ENCODE results near the gene TEAD1. TPM values are rescaled to one million over a fixed set of nuclear protein-coding genes. Genes with fewer than 3 reads are reported as not detected.

Gene TEAD1
- total and polyA plus RNA-seq, 9 of the 15 experiments (the other 6 are each of a cell fraction or from before 2014, with no cell fraction given) = 1.7 to 17.7 (median 10.8) TPM

DNA sequence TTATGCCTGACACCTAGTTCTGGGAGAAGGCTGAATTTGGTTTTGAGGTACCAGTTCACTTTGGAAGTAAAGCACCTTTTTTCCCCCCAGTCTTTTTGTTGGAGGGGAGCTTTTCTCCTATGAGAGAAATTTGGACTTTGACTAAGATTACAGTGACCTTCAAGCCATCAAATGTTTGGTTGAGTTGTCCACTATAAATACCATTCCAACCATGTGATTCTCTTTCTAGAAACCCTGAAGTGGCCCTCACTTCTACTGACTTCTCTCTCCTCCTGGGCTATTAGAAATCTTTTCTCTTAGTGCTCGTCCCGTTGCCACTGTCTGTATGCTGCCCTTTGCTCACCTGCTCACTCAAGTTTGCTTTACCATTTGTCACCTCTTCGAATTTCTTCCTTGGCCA is 82.6 kb downstream of the TEAD1 start:
- no peak overlapping the region for H3K27ac ChIP-seq (ENCODE audit: extremely low read depth, low read depth, low read length)
- peaks cover 3% of the 10 kb centered on the region; the same call in 2 of the 3 replicates for H3K79me2 ChIP-seq (ENCODE audit: control insufficient read depth, insufficient read depth, low read length)
- no peaks in the 10 kb centered on the region for H3K9me3 ChIP-seq (replicated peaks; ENCODE audit: control insufficient read depth, insufficient read depth, low read depth, low read length)
- DNase-seq (ENCODE audit: extremely low read depth in 1 of 4, low spot score in 3 of 4) = no peak
- H3K9me1 ChIP-seq (ENCODE audit: control insufficient read depth, insufficient read depth, low read length) = no peaks in the 10 kb centered on the region
- no peaks in the 10 kb centered on the region for H3K27me3 ChIP-seq (ENCODE audit: control insufficient read depth in 2 of 2, insufficient read depth in 2 of 2, low read length in 2 of 2)
- WGBS (ENCODE audit: insufficient coverage, low coverage, missing lambda C conversion rate) = 53% methylated on average over 3 of the region's 3 CpGs
- no peak overlapping the region for H2AFZ ChIP-seq (ENCODE audit: low read depth, low read length)
- ATAC-seq = no peak
- no peaks in the 10 kb centered on the region for H3K36me3 ChIP-seq (ENCODE audit: control insufficient read depth, insufficient read depth, low read length)
- no peak overlapping the region for H3K4me3 ChIP-seq
- CTCF ChIA-PET (ENCODE audit: low intra/inter-chr PET ratio) = no interaction called here
- TF ChIP-seq PHB2 (IDR thresholded peaks at IDR 0.05; ENCODE audit: low read depth) (no peak), ZNF436 (CRISPR knock-in tag; IDR thresholded peaks at IDR 0.05) (no peak), HDAC2 (IDR thresholded peaks at IDR 0.05) (no peak), HNRNPL (IDR thresholded peaks at IDR 0.05; ENCODE audit: low read depth, low read length) (no peak), ZNF584 (CRISPR knock-in tag; IDR thresholded peaks at IDR 0.05; ENCODE audit: low read depth) (no peak), BRF1 (IDR thresholded peaks at IDR 0.05; ENCODE audit: borderline replicate concordance, extremely low read depth, insufficient read length) (no peak), PYGO2 (tag; IDR thresholded peaks at IDR 0.05) (no peak), SMC3 (conservative IDR thresholded peaks at IDR 0.05; ENCODE audit: insufficient read depth, low read depth, low read length) (no peak), RFX1 (IDR thresholded peaks at IDR 0.05) (no peak)
- TF ChIP-seq, protein P1, sequence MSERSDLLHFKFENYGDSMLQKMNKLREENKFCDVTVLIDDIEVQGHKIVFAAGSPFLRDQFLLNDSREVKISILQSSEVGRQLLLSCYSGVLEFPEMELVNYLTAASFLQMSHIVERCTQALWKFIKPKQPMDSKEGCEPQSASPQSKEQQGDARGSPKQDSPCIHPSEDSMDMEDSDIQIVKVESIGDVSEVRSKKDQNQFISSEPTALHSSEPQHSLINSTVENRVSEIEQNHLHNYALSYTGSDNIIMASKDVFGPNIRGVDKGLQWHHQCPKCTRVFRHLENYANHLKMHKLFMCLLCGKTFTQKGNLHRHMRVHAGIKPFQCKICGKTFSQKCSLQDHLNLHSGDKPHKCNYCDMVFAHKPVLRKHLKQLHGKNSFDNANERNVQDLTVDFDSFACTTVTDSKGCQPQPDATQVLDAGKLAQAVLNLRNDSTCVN (CRISPR knock-in tag; IDR thresholded peaks at IDR 0.05) = no peak
- TF ChIP-seq, protein P2, sequence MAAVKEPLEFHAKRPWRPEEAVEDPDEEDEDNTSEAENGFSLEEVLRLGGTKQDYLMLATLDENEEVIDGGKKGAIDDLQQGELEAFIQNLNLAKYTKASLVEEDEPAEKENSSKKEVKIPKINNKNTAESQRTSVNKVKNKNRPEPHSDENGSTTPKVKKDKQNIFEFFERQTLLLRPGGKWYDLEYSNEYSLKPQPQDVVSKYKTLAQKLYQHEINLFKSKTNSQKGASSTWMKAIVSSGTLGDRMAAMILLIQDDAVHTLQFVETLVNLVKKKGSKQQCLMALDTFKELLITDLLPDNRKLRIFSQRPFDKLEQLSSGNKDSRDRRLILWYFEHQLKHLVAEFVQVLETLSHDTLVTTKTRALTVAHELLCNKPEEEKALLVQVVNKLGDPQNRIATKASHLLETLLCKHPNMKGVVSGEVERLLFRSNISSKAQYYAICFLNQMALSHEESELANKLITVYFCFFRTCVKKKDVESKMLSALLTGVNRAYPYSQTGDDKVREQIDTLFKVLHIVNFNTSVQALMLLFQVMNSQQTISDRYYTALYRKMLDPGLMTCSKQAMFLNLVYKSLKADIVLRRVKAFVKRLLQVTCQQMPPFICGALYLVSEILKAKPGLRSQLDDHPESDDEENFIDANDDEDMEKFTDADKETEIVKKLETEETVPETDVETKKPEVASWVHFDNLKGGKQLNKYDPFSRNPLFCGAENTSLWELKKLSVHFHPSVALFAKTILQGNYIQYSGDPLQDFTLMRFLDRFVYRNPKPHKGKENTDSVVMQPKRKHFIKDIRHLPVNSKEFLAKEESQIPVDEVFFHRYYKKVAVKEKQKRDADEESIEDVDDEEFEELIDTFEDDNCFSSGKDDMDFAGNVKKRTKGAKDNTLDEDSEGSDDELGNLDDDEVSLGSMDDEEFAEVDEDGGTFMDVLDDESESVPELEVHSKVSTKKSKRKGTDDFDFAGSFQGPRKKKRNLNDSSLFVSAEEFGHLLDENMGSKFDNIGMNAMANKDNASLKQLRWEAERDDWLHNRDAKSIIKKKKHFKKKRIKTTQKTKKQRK (IDR thresholded peaks at IDR 0.05; ENCODE audit: borderline replicate concordance, low read depth, low read length) = no peak
- TF ChIP-seq, protein P3, sequence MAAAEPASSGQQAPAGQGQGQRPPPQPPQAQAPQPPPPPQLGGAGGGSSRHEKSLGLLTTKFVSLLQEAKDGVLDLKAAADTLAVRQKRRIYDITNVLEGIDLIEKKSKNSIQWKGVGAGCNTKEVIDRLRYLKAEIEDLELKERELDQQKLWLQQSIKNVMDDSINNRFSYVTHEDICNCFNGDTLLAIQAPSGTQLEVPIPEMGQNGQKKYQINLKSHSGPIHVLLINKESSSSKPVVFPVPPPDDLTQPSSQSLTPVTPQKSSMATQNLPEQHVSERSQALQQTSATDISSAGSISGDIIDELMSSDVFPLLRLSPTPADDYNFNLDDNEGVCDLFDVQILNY (CRISPR knock-in tag; IDR thresholded peaks at IDR 0.05) = no peak
- BruUV-seq (replicated peaks) = no TSS peak
- in situ Hi-C loops (cut with MboI) = no loop called here
- no peak overlapping the region for H3K9ac ChIP-seq (ENCODE audit: insufficient read depth in 1 of 2, low read depth in 2 of 2, low read length in 2 of 2)
- POLR2A ChIA-PET = interaction anchor here (0.6 to 2.9 kb wide), 2 partner anchors 11 to 59 kb away, joined by 3 to 11 read pairs; no protein-coding TSS in a partner anchor
- intact Hi-C loops (cut with micrococcal nuclease) = no loop called here
- H3K4me2 ChIP-seq (ENCODE audit: insufficient read depth, low read length) = no peak overlapping the region
- 0 out of 5 replicates have a peak, but pooled peaks cover 0 to 3% of the 10 kb centered on the region in 2 experiments for H3K4me1 ChIP-seq (replicated peaks in 1 of 2; ENCODE audit: control insufficient read depth in 2 of 2, insufficient read depth in 2 of 2, low read length in 2 of 2)
- FAIRE-seq = no peak
- no peaks in the 10 kb centered on the region for H4K20me1 ChIP-seq (replicated peaks; ENCODE audit: control insufficient read depth, insufficient read depth, low read length)
